GM12878 (cell line): ENCODE results near the gene CAMTA1. TPM values are rescaled to one million over a fixed set of nuclear protein-coding genes. Genes with fewer than 3 reads are reported as not detected.

ENCODE experiments used
- ATAC-seq: fragments of 200-7000 bp; cut with Tn5 transposase; 3 replicates; pipeline ENCODE4 v1.9.1; 2020; ENCODE audit warnings: mild to moderate bottlenecking, moderate library complexity
- BruUV-seq: library from RNA; stranded (reverse); fragments of 400-500 nt; replicated peaks from 2 replicates; lab custom pipeline; 2021; lab: Mats Ljungman, UMichigan
- CTCF ChIA-PET: fragments of 300-600 bp; sonication (Branson Sonifier 250); formaldehyde crosslinking; extraction: SDS; loops from one replicate; lab custom pipeline; 2021; ENCODE audit warnings: inconsistent platforms; lab: Yijun Ruan, JAX
- POLR2A ChIA-PET: fragments of 350-600 bp; formaldehyde crosslinking; extraction: SDS; loops from one replicate; lab custom pipeline; 2021; ENCODE audit warnings: inconsistent platforms; lab: Charles Lee
- RAD21 ChIA-PET: fragments of 300-600 bp; sonication (Branson Sonifier 250); formaldehyde crosslinking; loops from one replicate; lab custom pipeline; 2023; ENCODE audit warnings: antibody characterized with exemption; ENCODE audit not compliant: unreplicated experiment; lab: Charles Lee
- SMC1A ChIA-PET: fragments of 300-600 bp; sonication (Branson Sonifier 250); formaldehyde crosslinking; loops from one replicate; lab custom pipeline; 2023; ENCODE audit not compliant: unreplicated experiment, uncharacterized antibody; lab: Charles Lee
- DNase-seq: peaks from one replicate; pipeline ENCODE4 v3.0.0-alpha.2; 2011; ENCODE audit warnings: low read depth, low spot score
- FAIRE-seq: peaks from 3 replicates; lab custom pipeline; 2011; peaks lifted over from hg19 to GRCh38; lab: Jason Lieb, UNC
- H2AFZ ChIP-seq: 2 replicates; pipeline ENCODE4 v1.6.0; 2011; ENCODE audit warnings: low read depth, low read length, control low read depth; ENCODE audit not compliant: control insufficient read depth
- H3K27ac ChIP-seq: 2 replicates; pipeline ENCODE4 v1.5.1; 2011; ENCODE audit warnings: control low read depth; ENCODE audit not compliant: control insufficient read depth, insufficient read depth
- H3K27me3 ChIP-seq, 2 experiments: replicated peaks in 1 of 2; 2 replicates each; pipeline versions ENCODE4 v1.6.0 to v1.6.1; 2011; ENCODE audit warnings: low read length in 1 of 2; ENCODE audit not compliant: control insufficient read depth in 2 of 2, insufficient read depth in 2 of 2
- H3K36me3 ChIP-seq, 2 experiments: 2 replicates each; pipeline ENCODE4 v1.5.1; 2011; ENCODE audit warnings: low read length in 1 of 2; ENCODE audit not compliant: control insufficient read depth in 2 of 2, insufficient read depth in 2 of 2
- H3K4me1 ChIP-seq: 2 replicates; pipeline ENCODE4 v1.6.1; 2011; ENCODE audit warnings: mild to moderate bottlenecking, low read length, moderate library complexity, mixed read lengths; ENCODE audit not compliant: control insufficient read depth, insufficient read depth
- H3K4me2 ChIP-seq: 2 replicates; pipeline ENCODE4 v1.6.0; 2011; ENCODE audit warnings: control low read depth; ENCODE audit not compliant: control insufficient read depth, insufficient read depth
- H3K4me3 ChIP-seq: fragments of 200-600 bp; sonication (generic); 2 replicates; pipeline ENCODE4 v1.5.1; 2016
- H3K79me2 ChIP-seq: 2 replicates; pipeline ENCODE4 v1.6.0; 2011; ENCODE audit warnings: low read length; ENCODE audit not compliant: control insufficient read depth, insufficient read depth
- H3K9ac ChIP-seq: 2 replicates; pipeline ENCODE4 v1.8.0; 2011; ENCODE audit warnings: low read length, control low read depth, mixed read lengths; ENCODE audit not compliant: control insufficient read depth, insufficient read depth
- H3K9me3 ChIP-seq: replicated peaks from 3 replicates; pipeline ENCODE4 v1.5.1; 2011; ENCODE audit warnings: mild to moderate bottlenecking, low read length; ENCODE audit not compliant: control insufficient read depth, insufficient read depth
- H4K20me1 ChIP-seq: 2 replicates; pipeline ENCODE4 v1.6.0; 2011; ENCODE audit not compliant: control insufficient read depth, insufficient read depth
- ESRRA ChIP-seq: IDR thresholded peaks from 2 replicates; pipeline ENCODE4 v1.6.1; 2012; ENCODE audit warnings: mild to moderate bottlenecking, low read length, improper control_type of control experiment
- IKZF2 ChIP-seq, 2 experiments: fragments of 450-650 bp; IDR thresholded peaks; 2 replicates each; pipeline ENCODE4 v1.6.1; 2017; ENCODE audit warnings: mild to moderate bottlenecking in 2 of 2, moderate library complexity in 2 of 2
- ZNF274 ChIP-seq: IDR thresholded peaks from one replicate; pipeline ENCODE4 v1.8.0; 2011; ENCODE audit not compliant: insufficient read length, insufficient read depth
- WGBS: methylation state at CpG from one replicate; pipeline ENCODE4 v1.1.6; 2016; ENCODE audit warnings: low lambda C conversion rate; ENCODE audit not compliant: insufficient replicate concordance, insufficient coverage; ENCODE audit errors: missing lambda C conversion rate; 5-methylcytosine and 5-hydroxymethylcytosine counted together
- in situ Hi-C: fragments of 300-500 bp; cut with MboI; formaldehyde crosslinking; loops from 9 replicates; pipeline ENCODE4 v1.14.3; 2018; ENCODE audit warnings: mixed read lengths
- intact Hi-C: fragments of 100-400 bp; cut with micrococcal nuclease; formaldehyde crosslinking; loops from one replicate; pipeline ENCODE4 v1.14.2; 2022; ENCODE audit not compliant: unreplicated experiment
- polyA plus RNA-seq, 11 experiments: library from polyadenylated mRNA; depleted of rRNA in 4 of 11; unstranded in 6 of 11; stranded (reverse) in 5 of 11; fragments of >200 nt; fragmentation: Nextera tagmentation in 4 of 11; fragmentation: Illumina TruSeq in 1 of 11; extraction: Ambion mirVana in 4 of 11; extraction: Trizol in 1 of 11; gene quantifications; 1 replicate in 1 of 11; 2 replicates in 10 of 11; pipeline versions ENCODE4 v1.2.1 to v1.2.3, GENCODE V29; 2011 to 2016; ENCODE audit warnings: inconsistent platforms in 2 of 11, missing spikeins in 2 of 11, low read depth in 1 of 11
- total RNA-seq, 4 experiments: library from RNA; depleted of rRNA in 3 of 4; stranded (reverse); fragments of >200 nt in 3 of 4; fragmentation: Illumina TruSeq in 1 of 4; extraction: Trizol in 1 of 4; gene quantifications; 2 replicates each; pipeline versions ENCODE4 v1.2.1 to v1.2.3, GENCODE V29; 2013 to 2021
- TF ChIP-seq, protein P1 (sequence below): fragments of 450-650 bp; IDR thresholded peaks from 2 replicates; pipeline ENCODE4 v1.6.1; 2016; ENCODE audit warnings: mild to moderate bottlenecking, moderate library complexity, borderline replicate concordance

Gene CAMTA1
- total and polyA plus RNA-seq, 10 of the 15 experiments (the other 5 are each of a cell fraction or from before 2014, with no cell fraction given): 37.7 to 148 (median 76.4) TPM

DNA sequence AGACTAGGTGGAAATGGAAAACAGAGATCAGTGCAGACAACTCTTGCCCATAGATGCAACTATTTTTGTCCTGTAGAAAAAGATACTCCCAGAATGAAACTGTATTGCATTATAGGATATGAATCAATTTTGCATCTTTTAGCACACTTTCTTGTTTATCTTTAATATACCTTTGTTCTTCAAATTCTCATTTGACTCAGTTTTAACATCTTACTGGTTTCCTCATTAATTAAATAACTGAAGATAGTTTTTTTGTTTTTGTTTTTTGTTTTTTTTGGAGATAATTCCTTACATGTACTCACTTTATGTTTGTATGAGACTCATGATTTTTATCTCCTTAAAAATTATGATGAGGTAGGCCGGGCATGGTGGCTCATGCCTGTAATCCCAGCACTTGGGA lies 10.9 kb upstream of the CAMTA1 start:
- no peak overlapping the region for H2AFZ ChIP-seq
- TF ChIP-seq ESRRA (no peak), ZNF274 (no peak)
- TF ChIP-seq, all 136 proteins: peak for 0
- Histone ChIP-seq H3K4me2 (no peak overlapping the region), H3K4me1 (peaks cover 30% of the 10 kb centered on the region), H3K36me3 (no peaks in the 10 kb centered on the region), H3K4me3 (no peak overlapping the region), H3K27ac (no peak overlapping the region), H3K27me3 (no peaks in the 10 kb centered on the region), H3K9ac (no peak overlapping the region), H3K9me3 (peaks cover 7% of the 10 kb centered on the region; the same call in 2 of the 3 replicates), H3K79me2 (no peaks in the 10 kb centered on the region), H4K20me1 (no peaks in the 10 kb centered on the region)
- CTCF ChIA-PET: no interaction called here
- ATAC-seq: no peak
- FAIRE-seq: no peak
- intact Hi-C loops: no loop called here
- RAD21 ChIA-PET: no interaction called here
- no TSS peak for BruUV-seq
- DNase-seq: no peak
- in situ Hi-C loops: no loop called here
- WGBS: 94% methylated on average over 1 of the region's 1 CpG
- SMC1A ChIA-PET: no interaction called here
- POLR2A ChIA-PET: no interaction called here

DNA sequence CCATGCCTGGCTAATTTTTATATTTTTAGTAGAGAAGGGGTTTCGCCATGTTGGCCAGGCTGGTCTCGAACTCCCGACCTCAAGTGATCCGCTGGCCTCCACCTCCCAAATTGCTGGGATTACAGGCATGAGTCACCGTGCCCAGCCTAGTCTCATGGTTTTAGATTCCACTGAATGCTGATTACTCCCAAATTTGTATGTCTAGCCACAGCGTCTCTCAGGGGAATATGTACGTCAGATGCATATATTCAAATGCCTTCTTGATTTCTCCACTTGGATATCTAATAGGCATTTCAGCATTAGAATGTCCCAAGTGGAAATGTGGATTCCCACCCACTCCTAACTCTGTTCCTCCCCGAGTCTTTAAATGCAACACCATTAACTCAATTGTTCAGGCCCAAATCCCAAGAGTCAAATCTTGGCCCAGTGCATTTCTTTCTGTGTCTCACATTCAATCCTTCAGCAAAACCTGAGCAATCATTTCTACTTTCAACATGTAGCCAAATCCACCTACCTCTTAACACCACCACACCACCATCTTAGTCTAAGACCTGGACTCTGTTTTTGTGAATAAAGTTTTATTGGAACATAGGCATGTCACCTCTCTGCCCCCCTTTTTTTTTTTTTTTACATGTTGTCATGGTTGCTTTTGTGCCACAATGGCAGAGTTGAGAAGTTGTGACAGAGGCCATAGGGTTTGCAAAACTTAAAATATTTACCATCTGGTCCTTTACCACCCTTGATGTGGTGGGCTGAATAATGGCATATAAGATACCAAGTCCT lies 9.8 kb upstream of the CAMTA1 start:
- H3K4me2 ChIP-seq: no peak overlapping the region
- BruUV-seq: no TSS peak
- H3K27me3 ChIP-seq: no peaks in the 10 kb centered on the region
- ATAC-seq: no peak
- peaks cover 36% of the 10 kb centered on the region for H3K4me1 ChIP-seq
- no peak overlapping the region for H3K27ac ChIP-seq
- DNase-seq: no peak
- no peak overlapping the region for H3K9ac ChIP-seq
- SMC1A ChIA-PET: interaction anchor here (0.8 kb wide), 1 partner anchor 30 kb away, joined by 3 read pairs; no protein-coding TSS in a partner anchor
- CTCF ChIA-PET: no interaction called here
- FAIRE-seq: no peak
- H4K20me1 ChIP-seq: no peaks in the 10 kb centered on the region
- RAD21 ChIA-PET: no interaction called here
- intact Hi-C loops (no loop called here), in situ Hi-C loops (no loop called here)
- no peak overlapping the region for H2AFZ ChIP-seq
- no peak overlapping the region for H3K4me3 ChIP-seq
- no peaks in the 10 kb centered on the region for H3K79me2 ChIP-seq
- WGBS: 96% methylated on average over 8 of the region's 8 CpGs
- no peaks in the 10 kb centered on the region for H3K36me3 ChIP-seq
- TF ChIP-seq, protein P1, sequence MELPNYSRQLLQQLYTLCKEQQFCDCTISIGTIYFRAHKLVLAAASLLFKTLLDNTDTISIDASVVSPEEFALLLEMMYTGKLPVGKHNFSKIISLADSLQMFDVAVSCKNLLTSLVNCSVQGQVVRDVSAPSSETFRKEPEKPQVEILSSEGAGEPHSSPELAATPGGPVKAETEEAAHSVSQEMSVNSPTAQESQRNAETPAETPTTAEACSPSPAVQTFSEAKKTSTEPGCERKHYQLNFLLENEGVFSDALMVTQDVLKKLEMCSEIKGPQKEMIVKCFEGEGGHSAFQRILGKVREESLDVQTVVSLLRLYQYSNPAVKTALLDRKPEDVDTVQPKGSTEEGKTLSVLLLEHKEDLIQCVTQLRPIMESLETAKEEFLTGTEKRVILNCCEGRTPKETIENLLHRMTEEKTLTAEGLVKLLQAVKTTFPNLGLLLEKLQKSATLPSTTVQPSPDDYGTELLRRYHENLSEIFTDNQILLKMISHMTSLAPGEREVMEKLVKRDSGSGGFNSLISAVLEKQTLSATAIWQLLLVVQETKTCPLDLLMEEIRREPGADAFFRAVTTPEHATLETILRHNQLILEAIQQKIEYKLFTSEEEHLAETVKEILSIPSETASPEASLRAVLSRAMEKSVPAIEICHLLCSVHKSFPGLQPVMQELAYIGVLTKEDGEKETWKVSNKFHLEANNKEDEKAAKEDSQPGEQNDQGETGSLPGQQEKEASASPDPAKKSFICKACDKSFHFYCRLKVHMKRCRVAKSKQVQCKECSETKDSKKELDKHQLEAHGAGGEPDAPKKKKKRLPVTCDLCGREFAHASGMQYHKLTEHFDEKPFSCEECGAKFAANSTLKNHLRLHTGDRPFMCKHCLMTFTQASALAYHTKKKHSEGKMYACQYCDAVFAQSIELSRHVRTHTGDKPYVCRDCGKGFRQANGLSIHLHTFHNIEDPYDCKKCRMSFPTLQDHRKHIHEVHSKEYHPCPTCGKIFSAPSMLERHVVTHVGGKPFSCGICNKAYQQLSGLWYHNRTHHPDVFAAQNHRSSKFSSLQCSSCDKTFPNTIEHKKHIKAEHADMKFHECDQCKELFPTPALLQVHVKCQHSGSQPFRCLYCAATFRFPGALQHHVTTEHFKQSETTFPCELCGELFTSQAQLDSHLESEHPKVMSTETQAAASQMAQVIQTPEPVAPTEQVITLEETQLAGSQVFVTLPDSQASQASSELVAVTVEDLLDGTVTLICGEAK: peak; percentile 74
- TF ChIP-seq IKZF2 (IDR thresholded peaks at IDR 0.05): no peak
- TF ChIP-seq, all 136 proteins: peak for 1
- H3K9me3 ChIP-seq: peaks cover 7% of the 10 kb centered on the region; the same call in 2 of the 3 replicates
- POLR2A ChIA-PET: no interaction called here
